ENCODE results near the gene TMEM43.

Gene TMEM43

GRCh38 chr3:14121859-14122258 lies 3.0 kb upstream of the TMEM43 start:
- no peak for DNase-seq

GRCh38 chr3:14122301-14122700 lies 2.6 kb upstream of the TMEM43 start:
- DNase-seq: no peak

- no peak for DNase-seq
Observed at GRCh38 chr3:14123308-14124222, 1.3 kb upstream of the TMEM43 start.

GRCh38 chr3:14124223-14124614 lies 633 bp upstream of the TMEM43 start:
- DNase-seq: peak in 44 of 56 donors; percentile 34 to 85 (median 68)

DNA sequence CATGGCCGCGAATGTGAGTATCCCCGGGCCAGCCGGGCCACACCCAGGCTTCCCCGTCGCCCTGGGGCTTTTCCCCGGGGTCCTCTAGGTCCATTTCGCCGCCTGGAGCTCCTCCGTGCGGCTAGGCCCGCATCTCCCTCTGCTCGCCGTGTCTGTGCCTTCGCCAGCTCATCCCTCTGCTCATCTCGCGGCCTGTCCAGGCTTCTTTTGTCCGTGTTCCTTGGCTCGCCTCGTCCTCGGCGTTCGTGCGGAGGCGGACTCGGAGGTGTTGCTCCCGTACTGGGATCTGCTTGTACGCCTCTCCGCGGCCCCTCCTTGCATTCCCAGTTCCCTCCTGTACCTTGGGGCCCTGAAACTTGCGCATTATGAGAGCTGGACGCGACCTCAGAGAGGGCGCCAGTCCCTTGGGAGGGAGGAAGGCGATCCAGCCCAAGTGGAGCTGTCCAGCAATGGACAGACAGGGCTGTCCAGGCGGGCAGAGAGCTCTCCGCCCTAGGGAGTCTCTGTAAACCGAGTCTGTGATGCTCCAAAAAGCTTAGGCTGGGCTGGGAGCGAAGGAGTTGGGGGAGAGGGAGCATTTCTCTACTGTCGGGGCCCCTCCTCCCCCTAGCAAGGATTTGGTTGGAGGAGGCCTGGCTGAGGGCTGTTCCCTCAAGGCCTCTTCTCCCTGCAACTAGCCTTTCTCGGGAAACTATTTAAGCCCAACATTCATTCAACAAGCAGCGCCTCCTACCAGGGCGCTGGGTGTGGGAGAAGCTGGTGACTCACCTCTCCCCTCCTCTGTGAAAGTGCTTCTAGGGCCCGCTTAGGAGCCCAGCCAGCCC lies 553 bp downstream of the TMEM43 start:
- DNase-seq: peak in 15 of 56 donors; percentile 19 to 74 (median 54)

GRCh38 chr3:14126017-14126886 lies 1.4 kb downstream of the TMEM43 start:
- DNase-seq: no peak

DNA sequence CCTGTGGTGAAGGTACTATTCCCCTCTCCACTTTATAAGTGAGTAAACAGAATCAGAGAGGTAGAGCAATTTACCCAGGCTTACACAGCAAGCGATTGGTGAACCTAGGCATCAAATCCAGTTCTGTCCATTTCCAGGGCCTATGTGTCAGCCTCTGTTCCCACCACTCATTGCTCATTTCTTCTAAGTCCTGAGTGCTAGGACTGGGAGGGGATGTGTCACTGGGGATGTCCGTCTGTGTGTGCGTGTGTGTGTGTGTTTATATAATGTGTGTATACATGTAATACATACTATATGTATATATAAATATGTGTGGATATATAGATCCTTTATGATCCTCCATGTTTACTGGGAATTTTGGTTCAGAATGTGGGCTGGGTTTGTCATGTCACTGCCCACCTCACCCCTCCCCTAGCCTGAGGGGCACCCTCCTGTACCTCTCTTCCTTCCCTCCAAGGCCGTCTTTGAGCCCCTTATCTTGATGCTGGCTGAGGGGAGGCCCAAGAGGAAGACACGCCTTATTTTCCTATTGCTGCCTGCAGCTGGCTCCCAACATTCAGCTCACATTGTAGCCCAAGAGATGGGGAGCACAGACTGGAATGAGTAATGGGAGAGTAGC lies 2.1 kb downstream of the TMEM43 start:
- DNase-seq: no peak

GRCh38 chr3:14127516-14128161 lies 2.8 kb downstream of the TMEM43 start:
- no peak for DNase-seq

DNA sequence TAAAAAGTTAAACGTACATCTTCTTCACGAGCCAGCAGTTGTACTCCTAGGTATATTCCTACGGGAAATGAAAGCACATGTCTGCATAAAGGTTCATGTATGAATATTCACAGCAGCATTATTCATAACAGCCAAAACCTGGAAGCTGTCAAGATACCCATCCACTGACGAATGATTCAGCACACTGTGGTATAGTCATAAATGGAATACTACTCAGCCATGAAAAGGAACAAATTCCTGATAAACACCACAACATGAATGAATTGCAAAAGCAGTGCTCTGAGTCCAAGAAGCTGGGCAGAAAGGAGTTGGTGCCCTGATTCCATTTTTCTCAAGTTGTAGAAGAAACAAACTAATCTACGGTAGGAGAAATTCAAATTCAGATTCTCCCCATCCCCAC lies 3.9 kb downstream of the TMEM43 start:
- no peak for DNase-seq

DNA sequence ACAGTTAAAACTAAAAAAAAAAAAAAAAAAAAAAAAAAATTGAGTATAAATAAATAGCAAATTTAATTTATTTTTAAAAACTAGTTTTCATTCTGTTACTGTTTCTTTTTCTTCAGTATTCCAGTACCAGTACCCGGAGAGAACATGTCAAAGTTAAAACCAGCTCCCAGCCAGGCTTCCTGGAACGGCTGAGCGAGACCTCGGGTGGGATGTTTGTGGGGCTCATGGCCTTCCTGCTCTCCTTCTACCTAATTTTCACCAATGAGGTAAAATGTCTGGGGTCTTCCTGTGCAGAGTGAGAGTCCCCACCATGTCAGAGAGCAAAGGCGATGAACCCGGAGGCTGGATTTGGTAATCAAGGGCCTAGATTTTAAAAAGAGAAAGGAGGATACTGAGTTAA lies 4.4 kb downstream of the TMEM43 start:
- DNase-seq: no peak

GRCh38 chr3:14130230-14130629 lies 5.4 kb downstream of the TMEM43 start:
- DNase-seq: no peak

- no peak for DNase-seq
Observed at GRCh38 chr3:14130707-14131106, 5.9 kb downstream of the TMEM43 start.

DNA sequence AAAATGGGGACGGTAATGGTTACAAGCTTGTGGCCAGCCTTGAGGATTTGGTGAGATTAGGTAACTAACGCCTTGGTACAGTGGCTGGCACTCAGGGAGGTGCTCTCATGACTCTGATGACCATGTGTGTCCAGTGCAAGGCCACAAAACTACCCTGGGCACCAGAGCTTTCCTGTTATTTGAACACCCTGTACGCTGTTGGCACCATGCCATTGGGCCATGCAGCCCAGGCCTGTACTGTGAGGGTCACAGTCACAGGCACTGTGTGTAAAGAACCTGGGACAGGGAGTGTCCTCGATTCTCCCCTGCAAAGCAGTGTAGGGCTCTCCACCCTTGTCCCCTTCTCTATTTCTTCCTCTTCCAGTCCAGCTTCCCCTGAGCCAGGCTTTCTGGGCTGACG lies 6.3 kb downstream of the TMEM43 start:
- DNase-seq: no peak

DNA sequence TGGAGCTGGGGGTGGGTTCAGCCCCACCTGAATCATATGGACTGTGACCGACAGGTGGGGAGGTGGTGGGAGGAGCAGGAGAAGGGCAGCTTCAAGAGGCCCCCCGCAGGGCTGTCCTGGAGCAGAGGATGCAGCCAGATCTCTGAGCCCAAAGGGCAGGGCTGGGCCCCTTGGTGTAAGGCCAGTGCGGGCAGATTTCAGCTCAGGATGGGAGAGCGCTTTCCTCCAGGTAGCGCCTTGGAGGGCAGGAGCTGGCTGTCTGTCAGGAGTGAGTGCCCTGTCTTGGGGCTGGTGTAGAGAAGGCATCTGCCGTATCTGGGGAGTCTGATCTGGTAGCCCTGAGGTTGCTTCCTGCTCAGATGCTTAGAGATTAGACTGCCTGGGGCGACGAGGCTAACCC lies 7.3 kb downstream of the TMEM43 start:
- no peak for DNase-seq

GRCh38 chr3:14132689-14133088 lies 7.8 kb downstream of the TMEM43 start:
- DNase-seq: no peak

GRCh38 chr3:14133188-14133800 lies 8.4 kb downstream of the TMEM43 start:
- DNase-seq: no peak

- no peak for DNase-seq
Observed at GRCh38 chr3:14133876-14134275, 9.0 kb downstream of the TMEM43 start.

GRCh38 chr3:14134291-14134690 lies 9.4 kb downstream of the TMEM43 start:
- DNase-seq: no peak

GRCh38 chr3:14135581-14135980 lies 10.7 kb downstream of the TMEM43 start:
- DNase-seq: no peak

- DNase-seq: no peak
Observed at GRCh38 chr3:14137004-14137403, 12.2 kb downstream of the TMEM43 start.
